K562 (cell line): ENCODE measurements around the gene OSGIN1. TPM values are rescaled to one million over a fixed set of nuclear protein-coding genes. Genes with fewer than 3 reads are reported as not detected.

Experiments
- CBX3 ChIP-seq, 2 experiments: IDR thresholded peaks; 1 replicate in 1 of 2; 2 replicates in 1 of 2; pipeline ENCODE4 v1.6.1; 2012; ENCODE audit warnings: inconsistent platforms in 2 of 2, low read length in 2 of 2, borderline replicate concordance in 1 of 2, control low read depth in 1 of 2
- CTCFL ChIP-seq: IDR thresholded peaks from 2 replicates; pipeline ENCODE4 v1.6.1; 2011; ENCODE audit warnings: borderline replicate concordance, low read depth, mild to moderate bottlenecking, moderate library complexity, low read length; ENCODE audit not compliant: insufficient read depth, poor library complexity, severe bottlenecking
- FOXJ2 ChIP-seq: fragments of 200-800 bp; sonication (Bioruptor generic); IDR thresholded peaks from 2 replicates; pipeline ENCODE4 v1.6.1; 2016; ENCODE audit warnings: missing genetic modification characterization, missing compliant biosample characterization
- GABPB1 ChIP-seq: sonication (generic); formaldehyde crosslinking; IDR thresholded peaks from 2 replicates; pipeline ENCODE4 v1.8.0; 2022; ENCODE audit warnings: mild to moderate bottlenecking, missing genetic modification reagents
- KAT2B ChIP-seq: IDR thresholded peaks from one replicate; pipeline ENCODE4 v1.6.1; 2012; ENCODE audit warnings: low read depth, mild to moderate bottlenecking, control low read depth, inconsistent platforms, low read length, moderate library complexity
- PYGO2 ChIP-seq: fragments of 450-650 bp; IDR thresholded peaks from 2 replicates; pipeline ENCODE4 v1.6.1; 2016; ENCODE audit warnings: mild to moderate bottlenecking, missing genetic modification characterization, moderate library complexity, missing compliant biosample characterization
- RB1 ChIP-seq: fragments of 450-650 bp; IDR thresholded peaks from 2 replicates; pipeline ENCODE4 v1.6.1; 2017; ENCODE audit warnings: low read depth, mild to moderate bottlenecking
- RBM15 ChIP-seq: fragments of 200-400 bp; formaldehyde crosslinking; IDR thresholded peaks from 2 replicates; pipeline ENCODE4 v1.6.1; 2018; ENCODE audit warnings: mild to moderate bottlenecking, low read length, moderate library complexity; ENCODE audit not compliant: insufficient read depth
- SETDB1 ChIP-seq: IDR thresholded peaks from one replicate; pipeline ENCODE4 v1.6.1; 2012; ENCODE audit warnings: low read length, control low read depth, inconsistent platforms
- SFPQ ChIP-seq: fragments of 200-400 bp; formaldehyde crosslinking; IDR thresholded peaks from 2 replicates; pipeline ENCODE4 v1.6.1; 2017; ENCODE audit warnings: mild to moderate bottlenecking, low read depth, low read length, moderate library complexity
- SMAD1 ChIP-seq: fragments of 150-350 bp; IDR thresholded peaks from 2 replicates; pipeline ENCODE4 v1.6.1; 2014; ENCODE audit warnings: low read length, low read depth; ENCODE audit not compliant: partially characterized antibody
- ZNF436 ChIP-seq: fragments of 250-450, 450-650 bp; sonication (Bioruptor Pico); formaldehyde crosslinking; IDR thresholded peaks from 2 replicates; pipeline ENCODE4 v1.7.0; 2020; ENCODE audit warnings: mild to moderate bottlenecking
- ZNF584 ChIP-seq: fragments of 200-800 bp; sonication (Bioruptor generic); IDR thresholded peaks from 2 replicates; pipeline ENCODE4 v1.6.1; 2016; ENCODE audit warnings: low read depth, mild to moderate bottlenecking, missing genetic modification characterization, missing compliant biosample characterization
- ZNF75A ChIP-seq: fragments of 450-650 bp; formaldehyde crosslinking; IDR thresholded peaks from 2 replicates; pipeline ENCODE4 v1.4.0; 2020; ENCODE audit warnings: mild to moderate bottlenecking
- polyA plus RNA-seq, 8 experiments: library from polyadenylated mRNA; depleted of rRNA in 4 of 8; stranded (reverse) in 5 of 8; unstranded in 3 of 8; fragments of >200 nt; fragmentation: Nextera tagmentation in 2 of 8; fragmentation: Illumina TruSeq in 1 of 8; extraction: Ambion mirVana in 2 of 8; extraction: Trizol in 1 of 8; gene quantifications; 2 replicates each; pipeline versions ENCODE4 v1.2.1 to v1.2.3, GENCODE V29; 2011 to 2014; ENCODE audit warnings: inconsistent platforms in 1 of 8, missing spikeins in 1 of 8
- total RNA-seq, 7 experiments: library from RNA; depleted of rRNA in 6 of 7; stranded (reverse); fragments of >200 nt in 6 of 7; fragmentation: Illumina TruSeq in 2 of 7; extraction: Trizol in 2 of 7; gene quantifications; 2 replicates each; pipeline versions ENCODE4 v1.2.1 to v1.2.3, GENCODE V29; 2011 to 2021; ENCODE audit warnings: low replicate concordance in 1 of 7
- TF ChIP-seq, protein P1 (sequence below): fragments of 250-450 bp; sonication (Bioruptor Pico); IDR thresholded peaks from 2 replicates; pipeline ENCODE4 v1.5.0; 2021; ENCODE audit warnings: mild to moderate bottlenecking, moderate library complexity
- TF ChIP-seq, protein P2 (sequence below): fragments of 450-650 bp; IDR thresholded peaks from 2 replicates; pipeline ENCODE4 v1.6.1; 2017; ENCODE audit warnings: antibody characterized with exemption

The OSGIN1 gene
- total and polyA plus RNA-seq, 9 of the 15 experiments (the other 6 are each of a cell fraction or from before 2014, with no cell fraction given): 0.03 to 3.6 (median 1.6) TPM

DNA sequence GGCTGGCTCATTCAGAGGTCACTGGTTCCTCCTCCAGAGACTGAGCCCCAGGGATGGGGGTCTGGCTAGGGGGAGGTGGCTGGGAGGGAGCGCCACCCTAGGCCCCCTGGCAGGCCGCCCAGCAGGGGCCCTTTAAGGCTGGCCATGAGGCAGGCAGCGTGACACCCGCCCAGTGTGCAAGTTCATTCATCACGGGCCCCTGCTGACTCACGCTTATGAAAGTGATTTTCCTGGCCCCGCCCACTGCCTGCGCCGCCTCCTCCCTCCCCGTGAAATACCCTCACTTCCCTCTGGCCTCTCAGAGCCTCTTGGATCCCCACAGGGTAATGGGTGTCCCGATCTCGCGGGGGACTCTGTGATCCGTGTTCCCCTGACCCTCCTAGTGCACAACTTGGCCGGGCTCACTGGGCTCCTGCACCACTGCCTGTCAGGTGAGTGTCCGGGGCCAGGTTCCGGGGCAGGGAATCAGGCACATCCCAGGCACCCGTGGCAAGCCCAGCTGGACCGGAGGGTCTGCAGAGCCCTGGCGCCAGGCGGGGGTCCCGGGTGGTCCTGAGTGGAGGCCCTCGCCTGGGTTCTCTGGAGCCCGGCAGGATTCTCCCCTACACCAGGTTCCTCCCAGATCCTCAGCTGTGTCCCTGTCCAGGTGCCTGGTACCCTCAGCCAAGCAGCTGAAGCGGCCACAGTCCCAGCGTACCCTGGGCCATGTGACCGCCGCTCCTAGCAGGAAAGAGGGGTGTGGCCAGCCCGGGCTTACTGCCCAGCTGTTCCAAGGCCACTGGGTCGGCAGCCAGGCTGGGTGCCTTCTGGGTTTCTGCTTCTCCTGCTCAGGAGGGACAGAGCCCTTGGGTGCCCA is at the start of gene OSGIN1 (continued):
- TF ChIP-seq, protein P1, sequence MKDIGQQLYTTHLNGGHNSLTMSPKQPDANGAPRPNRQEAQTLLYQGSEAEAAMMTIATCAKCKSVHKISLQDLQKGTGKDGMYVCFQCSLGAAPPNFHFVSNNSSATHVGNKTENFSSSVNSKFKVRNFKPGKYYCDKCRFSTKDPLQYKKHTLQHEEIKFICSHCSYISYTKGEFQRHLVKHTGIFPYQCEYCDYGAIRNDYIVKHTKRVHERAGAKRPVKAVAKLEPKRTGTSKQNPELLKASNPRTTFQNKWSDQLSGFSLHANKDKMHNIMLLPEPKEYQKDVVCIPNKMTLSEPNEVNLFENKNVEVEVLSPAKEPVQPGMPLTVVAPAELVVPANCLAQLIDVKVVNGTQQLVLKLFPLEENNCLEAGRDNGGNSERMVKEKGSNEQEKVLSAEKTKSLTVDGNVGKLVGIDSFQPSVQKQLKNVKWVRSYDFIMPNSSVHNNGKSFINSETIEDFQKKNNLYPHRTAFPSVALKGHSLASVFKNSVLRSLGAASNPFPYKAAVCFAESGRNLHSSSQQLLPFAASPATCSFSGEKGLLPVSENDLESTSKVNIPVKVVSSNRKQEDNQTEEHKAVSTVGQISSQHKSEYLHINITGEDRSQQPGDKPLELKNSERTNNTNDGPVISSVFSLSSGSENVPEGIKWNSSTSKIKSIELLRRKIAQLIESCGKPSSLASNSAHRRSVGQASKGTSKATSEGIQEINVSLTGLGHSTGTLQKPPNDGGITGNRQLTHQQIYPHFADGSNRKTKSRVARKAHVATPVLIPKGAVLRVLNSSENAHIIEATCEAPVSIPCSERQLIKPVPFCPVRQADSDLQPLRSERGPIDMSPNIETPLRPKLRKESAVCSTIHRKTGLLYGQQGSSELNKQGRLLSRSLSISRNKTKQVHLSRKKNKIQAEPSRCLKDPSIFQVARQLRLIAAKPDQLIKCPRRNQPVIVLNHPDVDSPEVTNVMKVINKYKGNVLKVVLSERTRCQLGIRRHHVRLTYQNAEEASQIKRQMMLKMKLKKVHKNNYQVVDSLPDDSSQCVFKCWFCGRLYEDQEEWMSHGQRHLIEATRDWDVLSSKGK (CRISPR knock-in tag): no peak
- TF ChIP-seq RBM15 (no peak; the same call in 1 of the 2 replicates), GABPB1 (CRISPR knock-in tag) (peak; percentile 25; the same call in 1 of the 2 replicates), CBX3 (IDR thresholded peaks at IDR 0.05; ENCODE audit: borderline replicate concordance in 1 of 2, low read length in 2 of 2) (peak in 1 of 2 experiments; percentile 11; a peak in 1 of 3 replicates), RB1 (peak; percentile 61), ZNF436 (CRISPR knock-in tag) (no peak), SETDB1 (peak; percentile 45), SMAD1 (peak; percentile 53), FOXJ2 (tag) (0 out of 2 replicates have a peak, but pooled peaks have one; percentile 18), ZNF584 (no peak), KAT2B (no peak), PYGO2 (no peak), ZNF75A (CRISPR knock-in tag) (no peak), CTCFL (no peak), SFPQ (no peak)
- TF ChIP-seq, protein P2, sequence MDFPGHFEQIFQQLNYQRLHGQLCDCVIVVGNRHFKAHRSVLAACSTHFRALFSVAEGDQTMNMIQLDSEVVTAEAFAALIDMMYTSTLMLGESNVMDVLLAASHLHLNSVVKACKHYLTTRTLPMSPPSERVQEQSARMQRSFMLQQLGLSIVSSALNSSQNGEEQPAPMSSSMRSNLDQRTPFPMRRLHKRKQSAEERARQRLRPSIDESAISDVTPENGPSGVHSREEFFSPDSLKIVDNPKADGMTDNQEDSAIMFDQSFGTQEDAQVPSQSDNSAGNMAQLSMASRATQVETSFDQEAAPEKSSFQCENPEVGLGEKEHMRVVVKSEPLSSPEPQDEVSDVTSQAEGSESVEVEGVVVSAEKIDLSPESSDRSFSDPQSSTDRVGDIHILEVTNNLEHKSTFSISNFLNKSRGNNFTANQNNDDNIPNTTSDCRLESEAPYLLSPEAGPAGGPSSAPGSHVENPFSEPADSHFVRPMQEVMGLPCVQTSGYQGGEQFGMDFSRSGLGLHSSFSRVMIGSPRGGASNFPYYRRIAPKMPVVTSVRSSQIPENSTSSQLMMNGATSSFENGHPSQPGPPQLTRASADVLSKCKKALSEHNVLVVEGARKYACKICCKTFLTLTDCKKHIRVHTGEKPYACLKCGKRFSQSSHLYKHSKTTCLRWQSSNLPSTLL: no peak
